Fibroblast of lung (primary cell): ENCODE results near the gene VGLL4. TPM values are rescaled to one million over a fixed set of nuclear protein-coding genes. Genes with fewer than 3 reads are reported as not detected.

Experiments used
- DNase-seq, 2 donors: peaks; one replicate each; pipeline versions ENCODE4 v3.0.0 to v3.0.0-alpha.2; 2010; ENCODE audit warnings: low read depth in 2 of 2
- H2AFZ ChIP-seq: 2 replicates; pipeline ENCODE4 v1.5.1; 2012; ENCODE audit warnings: low read length, control low read depth, inconsistent platforms
- H3K27ac ChIP-seq: 2 replicates; pipeline ENCODE4 v1.5.1; 2011; ENCODE audit warnings: low read length, control low read depth; ENCODE audit not compliant: insufficient read depth
- H3K27me3 ChIP-seq: 2 replicates; pipeline ENCODE4 v1.5.1; 2011; ENCODE audit warnings: mild to moderate bottlenecking, low read length; ENCODE audit not compliant: control insufficient read depth, insufficient read depth
- H3K36me3 ChIP-seq: 2 replicates; pipeline ENCODE4 v1.5.1; 2011; ENCODE audit warnings: low read length; ENCODE audit not compliant: control insufficient read depth, insufficient read depth
- H3K4me1 ChIP-seq: 2 replicates; pipeline ENCODE4 v1.5.1; 2011; ENCODE audit warnings: low read length; ENCODE audit not compliant: control insufficient read depth, insufficient read depth; ENCODE audit errors: extremely low read depth
- H3K4me2 ChIP-seq: 2 replicates; pipeline ENCODE4 v1.5.1; 2011; ENCODE audit warnings: low read length, control low read depth; ENCODE audit not compliant: insufficient read depth; ENCODE audit errors: extremely low read depth
- H3K4me3 ChIP-seq, 4 experiments: fragments of 200-600 bp in 1 of 4; sonication (generic) in 1 of 4; replicated peaks in 1 of 4; 2 replicates each; pipeline ENCODE4 v1.5.1; 2011 to 2016; ENCODE audit warnings: low read length in 4 of 4, low read depth in 3 of 4, mild to moderate bottlenecking in 3 of 4, control low read depth in 2 of 4, inconsistent platforms in 1 of 4, mixed read lengths in 1 of 4; ENCODE audit not compliant: insufficient read depth in 1 of 4; ENCODE audit errors: control extremely low read depth in 1 of 4
- H3K79me2 ChIP-seq: 2 replicates; pipeline ENCODE4 v1.5.1; 2012; ENCODE audit warnings: mild to moderate bottlenecking, low read length, inconsistent platforms; ENCODE audit not compliant: control insufficient read depth, insufficient read depth
- H3K9ac ChIP-seq: 2 replicates; pipeline ENCODE4 v1.5.1; 2011; ENCODE audit warnings: mild to moderate bottlenecking, low read length, control low read depth; ENCODE audit not compliant: insufficient read depth
- H3K9me3 ChIP-seq: 2 replicates; pipeline ENCODE4 v1.5.1; 2012; ENCODE audit warnings: low read depth, low read length; ENCODE audit not compliant: control insufficient read depth, insufficient read depth
- H4K20me1 ChIP-seq: 2 replicates; pipeline ENCODE4 v1.5.1; 2011; ENCODE audit warnings: low read length; ENCODE audit not compliant: control insufficient read depth, insufficient read depth; ENCODE audit errors: extremely low read depth
- CTCF ChIP-seq, 2 donors: IDR thresholded peaks in 1 of 2; conservative IDR thresholded peaks in 1 of 2; 1 replicate in 1 of 2; 2 replicates in 1 of 2; pipeline ENCODE4 v1.5.1; 2011 to 2012; ENCODE audit warnings: low read length in 2 of 2, control low read depth in 1 of 2, inconsistent platforms in 1 of 2, low read depth in 1 of 2, mild to moderate bottlenecking in 1 of 2
- EZH2 ChIP-seq: IDR thresholded peaks from 2 replicates; pipeline ENCODE4 v1.5.1; 2012; ENCODE audit warnings: low read length, control low read depth, mild to moderate bottlenecking; ENCODE audit errors: missing control alignments
- polyA plus RNA-seq, 2 donors: library from polyadenylated mRNA; depleted of rRNA in 1 of 2; stranded (reverse) in 1 of 2; unstranded in 1 of 2; fragments of >200 nt; gene quantifications; 2 replicates each; pipeline ENCODE4 v1.2.1, GENCODE V29; 2011 to 2012; ENCODE audit warnings: missing spikeins in 1 of 2
- total RNA-seq: library from RNA; depleted of rRNA; stranded (reverse); fragments of >200 nt; gene quantifications from 2 replicates; pipeline ENCODE4 v1.2.1, GENCODE V29; 2014

The VGLL4 gene
- total and polyA plus RNA-seq, 2 donors (not counting 1 experiment from before 2014, with no cell fraction given) = 18.4 to 34.7 TPM

DNA sequence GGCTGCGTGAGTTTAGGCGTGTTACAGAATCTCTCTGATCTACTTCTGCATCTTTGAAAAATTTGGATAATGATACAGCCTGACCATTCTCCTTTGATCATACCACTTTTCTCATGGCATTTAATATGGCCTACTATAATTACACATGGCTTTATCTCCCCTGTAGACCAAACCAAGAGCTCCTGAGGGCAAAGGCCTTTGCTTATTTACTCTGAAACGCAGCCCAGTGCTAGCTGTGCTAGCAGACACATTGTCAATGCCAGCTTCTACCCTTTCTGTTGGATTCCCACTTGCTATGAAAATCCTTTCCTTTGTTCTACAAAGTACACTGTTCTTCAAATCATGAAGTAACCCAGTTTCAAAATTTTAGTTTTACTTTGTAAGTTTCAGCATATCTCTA is 16.5 kb upstream of the VGLL4 start:
- peaks cover 4% of the 10 kb centered on the region for H3K4me1 ChIP-seq
- H3K27ac ChIP-seq = no peak overlapping the region
- H3K79me2 ChIP-seq = no peaks in the 10 kb centered on the region
- H3K4me2 ChIP-seq = no peak overlapping the region
- TF ChIP-seq EZH2 = no peak
- TF ChIP-seq CTCF (conservative IDR thresholded peaks at IDR 0.05 in 1 of 2, IDR thresholded peaks at IDR 0.05 in 1 of 2; ENCODE audit: low read depth in 1 of 2, low read length in 2 of 2) = no peak
- no peaks in the 10 kb centered on the region for H3K27me3 ChIP-seq
- no peak overlapping the region for H3K4me3 ChIP-seq
- DNase-seq = no peak
- no peak overlapping the region for H2AFZ ChIP-seq
- no peaks in the 10 kb centered on the region for H3K36me3 ChIP-seq
- no peaks in the 10 kb centered on the region for H3K9me3 ChIP-seq
- H4K20me1 ChIP-seq = no peaks in the 10 kb centered on the region
- H3K9ac ChIP-seq = no peak overlapping the region

GRCh38 chr3:11658180-11658579 is 14.5 kb upstream of the VGLL4 start:
- Histone ChIP-seq H3K9ac (no peak overlapping the region), H3K79me2 (no peaks in the 10 kb centered on the region), H3K27ac (no peak overlapping the region), H3K4me2 (no peak overlapping the region), H3K27me3 (no peaks in the 10 kb centered on the region), H3K36me3 (no peaks in the 10 kb centered on the region), H4K20me1 (no peaks in the 10 kb centered on the region), H3K9me3 (no peaks in the 10 kb centered on the region), H2AFZ (no peak overlapping the region), H3K4me3 (no peak overlapping the region), H3K4me1 (peaks cover 4% of the 10 kb centered on the region)
- DNase-seq = no peak
- no peak for TF ChIP-seq EZH2
- no peak for TF ChIP-seq CTCF (conservative IDR thresholded peaks at IDR 0.05 in 1 of 2, IDR thresholded peaks at IDR 0.05 in 1 of 2; ENCODE audit: low read depth in 1 of 2, low read length in 2 of 2)

- Histone ChIP-seq H2AFZ (no peak overlapping the region), H3K9ac (no peak overlapping the region), H3K27ac (no peak overlapping the region), H3K36me3 (no peaks in the 10 kb centered on the region), H3K27me3 (no peaks in the 10 kb centered on the region), H4K20me1 (no peaks in the 10 kb centered on the region), H3K4me1 (peaks cover 2% of the 10 kb centered on the region), H3K4me2 (no peak overlapping the region), H3K9me3 (no peaks in the 10 kb centered on the region), H3K79me2 (no peaks in the 10 kb centered on the region), H3K4me3 (no peak overlapping the region)
- TF ChIP-seq CTCF (conservative IDR thresholded peaks at IDR 0.05 in 1 of 2, IDR thresholded peaks at IDR 0.05 in 1 of 2; ENCODE audit: low read depth in 1 of 2, low read length in 2 of 2) (peak; percentile 17 to 43), EZH2 (no peak)
- no peak for DNase-seq
Observed at GRCh38 chr3:11655196-11655928, 11.6 kb upstream of the VGLL4 start.
